GM12878 (cell line): Measurements from ENCODE around the gene SLC66A1. TPM values are rescaled to one million over a fixed set of nuclear protein-coding genes. Genes with fewer than 3 reads are reported as not detected.

ENCODE experiments used
- ATAC-seq: fragments of 200-7000 bp; cut with Tn5 transposase; 3 replicates; pipeline ENCODE4 v1.9.1; 2020; ENCODE audit warnings: mild to moderate bottlenecking, moderate library complexity
- BruUV-seq: library from RNA; stranded (reverse); fragments of 400-500 nt; replicated peaks from 2 replicates; lab custom pipeline; 2021; lab: Mats Ljungman, UMichigan
- CTCF ChIA-PET: fragments of 300-600 bp; sonication (Branson Sonifier 250); formaldehyde crosslinking; extraction: SDS; loops from one replicate; lab custom pipeline; 2021; ENCODE audit warnings: inconsistent platforms; lab: Yijun Ruan, JAX
- POLR2A ChIA-PET: fragments of 350-600 bp; formaldehyde crosslinking; extraction: SDS; loops from one replicate; lab custom pipeline; 2021; ENCODE audit warnings: inconsistent platforms; lab: Charles Lee
- RAD21 ChIA-PET: fragments of 300-600 bp; sonication (Branson Sonifier 250); formaldehyde crosslinking; loops from one replicate; lab custom pipeline; 2023; ENCODE audit warnings: antibody characterized with exemption; ENCODE audit not compliant: unreplicated experiment; lab: Charles Lee
- SMC1A ChIA-PET: fragments of 300-600 bp; sonication (Branson Sonifier 250); formaldehyde crosslinking; loops from one replicate; lab custom pipeline; 2023; ENCODE audit not compliant: unreplicated experiment, uncharacterized antibody; lab: Charles Lee
- DNase-seq: peaks from one replicate; pipeline ENCODE4 v3.0.0-alpha.2; 2011; ENCODE audit warnings: low read depth, low spot score
- FAIRE-seq: peaks from 3 replicates; lab custom pipeline; 2011; peaks lifted over from hg19 to GRCh38; lab: Jason Lieb, UNC
- H2AFZ ChIP-seq: 2 replicates; pipeline ENCODE4 v1.6.0; 2011; ENCODE audit warnings: low read depth, low read length, control low read depth; ENCODE audit not compliant: control insufficient read depth
- H3K27ac ChIP-seq: 2 replicates; pipeline ENCODE4 v1.5.1; 2011; ENCODE audit warnings: control low read depth; ENCODE audit not compliant: control insufficient read depth, insufficient read depth
- H3K27me3 ChIP-seq, 2 experiments: replicated peaks in 1 of 2; 2 replicates each; pipeline versions ENCODE4 v1.6.0 to v1.6.1; 2011; ENCODE audit warnings: low read length in 1 of 2; ENCODE audit not compliant: control insufficient read depth in 2 of 2, insufficient read depth in 2 of 2
- H3K36me3 ChIP-seq, 2 experiments: 2 replicates each; pipeline ENCODE4 v1.5.1; 2011; ENCODE audit warnings: low read length in 1 of 2; ENCODE audit not compliant: control insufficient read depth in 2 of 2, insufficient read depth in 2 of 2
- H3K4me1 ChIP-seq: 2 replicates; pipeline ENCODE4 v1.6.1; 2011; ENCODE audit warnings: mild to moderate bottlenecking, low read length, moderate library complexity, mixed read lengths; ENCODE audit not compliant: control insufficient read depth, insufficient read depth
- H3K4me2 ChIP-seq: 2 replicates; pipeline ENCODE4 v1.6.0; 2011; ENCODE audit warnings: control low read depth; ENCODE audit not compliant: control insufficient read depth, insufficient read depth
- H3K4me3 ChIP-seq: fragments of 200-600 bp; sonication (generic); 2 replicates; pipeline ENCODE4 v1.5.1; 2016
- H3K79me2 ChIP-seq: 2 replicates; pipeline ENCODE4 v1.6.0; 2011; ENCODE audit warnings: low read length; ENCODE audit not compliant: control insufficient read depth, insufficient read depth
- H3K9ac ChIP-seq: 2 replicates; pipeline ENCODE4 v1.8.0; 2011; ENCODE audit warnings: low read length, control low read depth, mixed read lengths; ENCODE audit not compliant: control insufficient read depth, insufficient read depth
- H3K9me3 ChIP-seq: replicated peaks from 3 replicates; pipeline ENCODE4 v1.5.1; 2011; ENCODE audit warnings: mild to moderate bottlenecking, low read length; ENCODE audit not compliant: control insufficient read depth, insufficient read depth
- H4K20me1 ChIP-seq: 2 replicates; pipeline ENCODE4 v1.6.0; 2011; ENCODE audit not compliant: control insufficient read depth, insufficient read depth
- HDAC2 ChIP-seq: fragments of 200-600 bp; sonication (generic); IDR thresholded peaks from 2 replicates; pipeline ENCODE4 v1.6.1; 2017
- POLR2A ChIP-seq: IDR thresholded peaks from 2 replicates; pipeline ENCODE4 v1.6.1; 2011; ENCODE audit warnings: low read depth, mild to moderate bottlenecking, low read length
- WGBS: methylation state at CpG from one replicate; pipeline ENCODE4 v1.1.6; 2016; ENCODE audit warnings: low lambda C conversion rate; ENCODE audit not compliant: insufficient replicate concordance, insufficient coverage; ENCODE audit errors: missing lambda C conversion rate; 5-methylcytosine and 5-hydroxymethylcytosine counted together
- in situ Hi-C: fragments of 300-500 bp; cut with MboI; formaldehyde crosslinking; loops from 9 replicates; pipeline ENCODE4 v1.14.3; 2018; ENCODE audit warnings: mixed read lengths
- intact Hi-C: fragments of 100-400 bp; cut with micrococcal nuclease; formaldehyde crosslinking; loops from one replicate; pipeline ENCODE4 v1.14.2; 2022; ENCODE audit not compliant: unreplicated experiment
- polyA plus RNA-seq, 11 experiments: library from polyadenylated mRNA; depleted of rRNA in 4 of 11; unstranded in 6 of 11; stranded (reverse) in 5 of 11; fragments of >200 nt; fragmentation: Nextera tagmentation in 4 of 11; fragmentation: Illumina TruSeq in 1 of 11; extraction: Ambion mirVana in 4 of 11; extraction: Trizol in 1 of 11; gene quantifications; 1 replicate in 1 of 11; 2 replicates in 10 of 11; pipeline versions ENCODE4 v1.2.1 to v1.2.3, GENCODE V29; 2011 to 2016; ENCODE audit warnings: inconsistent platforms in 2 of 11, missing spikeins in 2 of 11, low read depth in 1 of 11
- total RNA-seq, 4 experiments: library from RNA; depleted of rRNA in 3 of 4; stranded (reverse); fragments of >200 nt in 3 of 4; fragmentation: Illumina TruSeq in 1 of 4; extraction: Trizol in 1 of 4; gene quantifications; 2 replicates each; pipeline versions ENCODE4 v1.2.1 to v1.2.3, GENCODE V29; 2013 to 2021
- TF ChIP-seq, protein P1 (sequence below): fragments of 450-650 bp; IDR thresholded peaks from 2 replicates; pipeline ENCODE4 v1.6.1; 2018; ENCODE audit warnings: borderline replicate concordance, mild to moderate bottlenecking; ENCODE audit not compliant: partially characterized antibody

Gene SLC66A1
- total and polyA plus RNA-seq, 10 of the 15 experiments (the other 5 are each of a cell fraction or from before 2014, with no cell fraction given): 0.58 to 22.0 (median 10.2) TPM

DNA sequence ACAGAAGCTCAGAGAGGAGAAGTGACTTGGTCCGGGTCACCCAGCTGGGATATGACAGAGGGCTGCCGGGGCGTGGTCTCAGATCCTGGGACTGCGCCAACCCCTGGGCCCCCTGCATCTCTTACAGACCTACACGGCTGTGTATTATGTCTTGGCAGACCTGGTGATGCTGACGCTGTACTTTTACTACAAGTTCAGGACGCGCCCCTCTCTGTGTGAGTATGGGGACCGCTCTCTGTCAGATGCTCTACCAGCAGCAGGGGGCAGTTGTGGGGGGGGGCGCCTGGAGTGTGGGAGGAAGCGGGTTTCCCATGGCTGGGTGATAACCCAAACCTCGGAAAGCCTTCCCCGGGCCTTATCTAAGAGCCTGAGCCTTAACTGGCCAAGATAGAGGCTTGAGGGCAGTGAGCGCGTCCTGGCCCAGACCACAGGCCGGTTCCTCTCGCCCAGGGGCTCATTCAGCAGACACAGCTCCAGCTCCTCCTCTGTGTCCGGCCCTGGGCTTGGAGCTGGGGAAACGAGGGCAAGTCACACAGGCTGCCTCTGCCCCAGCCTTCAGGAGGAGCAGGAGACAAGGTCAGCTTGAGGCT is 13.3 kb downstream of the SLC66A1 start:
- Histone ChIP-seq H3K9ac (no peak overlapping the region), H3K4me2 (no peak overlapping the region), H3K79me2 (no peaks in the 10 kb centered on the region), H3K27ac (no peak overlapping the region), H3K27me3 (no peaks in the 10 kb centered on the region), H3K36me3 (peaks cover 4 to 12% of the 10 kb centered on the region in 2 experiments; a peak in 3 of 4 replicates), H3K4me3 (no peak overlapping the region), H3K9me3 (no peaks in the 10 kb centered on the region), H2AFZ (no peak overlapping the region), H3K4me1 (no peaks in the 10 kb centered on the region), H4K20me1 (no peaks in the 10 kb centered on the region)
- BruUV-seq: no TSS peak
- no peak for FAIRE-seq
- 83% methylated on average over 19 of the region's 19 CpGs for WGBS
- TF ChIP-seq, protein P1, sequence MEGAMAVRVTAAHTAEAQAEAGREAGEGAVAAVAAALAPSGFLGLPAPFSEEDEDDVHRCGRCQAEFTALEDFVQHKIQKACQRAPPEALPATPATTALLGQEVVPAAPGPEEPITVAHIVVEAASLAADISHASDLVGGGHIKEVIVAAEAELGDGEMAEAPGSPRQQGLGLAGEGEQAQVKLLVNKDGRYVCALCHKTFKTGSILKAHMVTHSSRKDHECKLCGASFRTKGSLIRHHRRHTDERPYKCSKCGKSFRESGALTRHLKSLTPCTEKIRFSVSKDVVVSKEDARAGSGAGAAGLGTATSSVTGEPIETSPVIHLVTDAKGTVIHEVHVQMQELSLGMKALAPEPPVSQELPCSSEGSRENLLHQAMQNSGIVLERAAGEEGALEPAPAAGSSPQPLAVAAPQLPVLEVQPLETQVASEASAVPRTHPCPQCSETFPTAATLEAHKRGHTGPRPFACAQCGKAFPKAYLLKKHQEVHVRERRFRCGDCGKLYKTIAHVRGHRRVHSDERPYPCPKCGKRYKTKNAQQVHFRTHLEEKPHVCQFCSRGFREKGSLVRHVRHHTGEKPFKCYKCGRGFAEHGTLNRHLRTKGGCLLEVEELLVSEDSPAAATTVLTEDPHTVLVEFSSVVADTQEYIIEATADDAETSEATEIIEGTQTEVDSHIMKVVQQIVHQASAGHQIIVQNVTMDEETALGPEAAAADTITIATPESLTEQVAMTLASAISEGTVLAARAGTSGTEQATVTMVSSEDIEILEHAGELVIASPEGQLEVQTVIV: no peak
- no peak for TF ChIP-seq POLR2A
- RAD21 ChIA-PET: no interaction called here
- intact Hi-C loops: no loop called here
- DNase-seq: no peak
- POLR2A ChIA-PET: no interaction called here
- in situ Hi-C loops: no loop called here
- SMC1A ChIA-PET: no interaction called here
- ATAC-seq: no peak
- CTCF ChIA-PET: no interaction called here

DNA sequence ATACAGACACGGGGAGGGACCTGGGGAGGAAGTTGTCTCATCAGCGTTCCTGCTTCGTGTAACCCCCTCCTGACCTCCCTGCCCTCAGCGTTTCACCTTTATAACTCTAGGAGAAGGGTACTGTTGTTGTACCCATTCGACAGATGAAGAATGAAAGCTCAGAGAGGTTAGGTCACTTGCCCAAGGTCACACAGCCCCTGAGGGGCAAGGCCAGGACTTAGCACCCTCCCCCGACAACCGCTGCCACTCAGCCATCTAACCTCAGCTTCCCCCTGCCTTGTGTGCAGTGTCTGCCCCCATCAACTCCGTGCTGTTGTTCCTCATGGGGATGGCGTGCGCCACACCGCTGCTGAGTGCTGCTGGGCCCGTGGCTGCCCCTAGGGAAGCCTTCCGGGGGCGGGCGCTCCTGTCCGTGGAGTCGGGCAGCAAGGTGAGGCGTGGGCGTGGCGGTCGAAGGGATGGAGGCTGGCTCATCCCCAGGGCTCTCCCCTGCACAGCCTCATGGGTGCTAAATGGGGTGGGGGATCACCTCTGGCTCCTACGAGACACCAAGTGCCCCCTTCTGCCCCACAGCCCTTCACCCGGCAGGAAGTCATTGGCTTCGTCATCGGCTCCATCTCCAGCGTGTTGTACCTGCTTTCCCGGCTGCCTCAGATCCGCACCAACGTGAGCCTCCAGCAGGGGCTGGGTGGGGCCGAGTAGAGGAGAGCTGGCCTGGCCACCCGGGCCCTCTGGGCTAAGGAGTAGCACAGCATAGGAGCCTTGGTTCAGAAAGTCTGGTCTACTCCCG is 14.0 kb downstream of the SLC66A1 start:
- BruUV-seq: no TSS peak
- no peak overlapping the region for H3K4me2 ChIP-seq
- no peaks in the 10 kb centered on the region for H4K20me1 ChIP-seq
- in situ Hi-C loops: no loop called here
- H3K79me2 ChIP-seq: no peaks in the 10 kb centered on the region
- ATAC-seq: peak; percentile 17; the same call in 1 of the 3 replicates
- SMC1A ChIA-PET: no interaction called here
- no peaks in the 10 kb centered on the region for H3K9me3 ChIP-seq
- H3K4me3 ChIP-seq: no peak overlapping the region
- POLR2A ChIA-PET: no interaction called here
- TF ChIP-seq HDAC2 (no peak), POLR2A (peak; percentile 60)
- TF ChIP-seq, all 136 proteins: peak for 1
- WGBS: 70% methylated on average over 31 of the region's 32 CpGs
- ChIA-PET CTCF (no interaction called here), RAD21 (no interaction called here)
- no peak overlapping the region for H3K27ac ChIP-seq
- no peak overlapping the region for H3K9ac ChIP-seq
- DNase-seq: no peak
- peaks cover 4 to 12% of the 10 kb centered on the region in 2 experiments; a peak in 3 of 4 replicates for H3K36me3 ChIP-seq
- H3K4me1 ChIP-seq: no peaks in the 10 kb centered on the region
- intact Hi-C loops: no loop called here
- FAIRE-seq: no peak
- H3K27me3 ChIP-seq: no peaks in the 10 kb centered on the region
- no peak overlapping the region for H2AFZ ChIP-seq
